Urothelium cell line (cell line): ENCODE data around the gene SHCBP1.
"Not testable (repeated sequence)": the region's sequence is repeated elsewhere in the genome, so short reads cannot be mapped to it uniquely, and the experiment has no call there.

Experiments
- DNase-seq: peaks from one replicate; pipeline ENCODE4 v3.0.0; 2011; ENCODE audit warnings: low spot score, mixed read lengths
- FAIRE-seq: peaks from 2 replicates; lab custom pipeline; 2011; peaks lifted over from hg19 to GRCh38; lab: Jason Lieb, UNC

Gene SHCBP1

DNA sequence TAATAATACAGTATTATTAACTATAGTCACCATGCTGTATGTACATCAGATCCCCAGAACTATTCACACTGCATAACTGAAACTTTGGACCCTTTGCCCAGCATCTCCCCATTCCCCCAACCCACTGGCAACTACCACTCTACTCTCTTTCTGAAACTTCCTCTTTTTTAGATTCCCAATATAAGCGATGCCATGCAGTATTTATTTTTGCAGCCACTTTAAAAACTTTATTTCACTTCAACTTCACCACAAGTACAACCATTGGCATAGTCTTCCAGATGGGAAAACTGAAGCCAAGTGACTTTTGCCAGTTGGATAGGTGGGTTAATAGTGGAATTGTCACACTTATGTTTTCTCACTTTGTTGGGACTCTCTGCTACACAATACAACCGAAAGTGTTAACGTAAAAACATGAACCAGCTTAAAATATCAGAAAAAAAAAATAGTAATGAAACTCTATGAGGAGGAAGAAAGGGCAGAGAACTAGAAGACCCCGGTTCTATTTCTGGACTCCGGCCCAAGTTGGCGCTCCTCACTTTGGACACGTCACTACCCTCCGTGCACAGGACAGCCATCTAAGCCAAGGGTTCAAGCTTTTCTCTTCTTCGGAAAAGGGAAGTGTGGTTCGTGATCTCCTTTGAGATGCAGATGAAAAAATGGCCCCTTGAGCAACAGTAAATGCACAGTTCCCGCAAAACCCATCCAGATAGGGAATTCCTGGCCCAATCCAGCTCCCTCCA, 743 bp downstream of the SHCBP1 start:
- DNase-seq (peak; percentile 30), FAIRE-seq (no peak)

DNA sequence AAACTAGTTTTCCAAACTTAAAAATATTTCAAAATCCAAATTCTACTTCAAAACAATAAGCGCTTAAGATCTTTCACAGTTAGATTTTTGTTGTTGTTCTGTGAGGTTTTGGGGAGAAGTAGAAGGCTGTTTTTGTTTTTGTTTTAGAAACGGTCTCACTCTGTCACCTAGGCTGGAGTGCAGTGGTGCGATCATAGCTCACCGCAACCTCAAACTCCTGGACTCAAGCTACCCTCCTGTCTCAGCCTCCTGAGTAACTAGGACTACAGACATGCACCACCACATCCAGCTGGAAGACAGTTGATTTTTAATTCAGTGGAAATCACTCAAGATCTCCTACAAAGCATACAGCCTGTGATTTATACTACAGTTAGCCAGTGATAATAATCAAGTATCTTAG, 2.7 kb downstream of the SHCBP1 start:
- FAIRE-seq: no peak
- DNase-seq: no peak

DNA sequence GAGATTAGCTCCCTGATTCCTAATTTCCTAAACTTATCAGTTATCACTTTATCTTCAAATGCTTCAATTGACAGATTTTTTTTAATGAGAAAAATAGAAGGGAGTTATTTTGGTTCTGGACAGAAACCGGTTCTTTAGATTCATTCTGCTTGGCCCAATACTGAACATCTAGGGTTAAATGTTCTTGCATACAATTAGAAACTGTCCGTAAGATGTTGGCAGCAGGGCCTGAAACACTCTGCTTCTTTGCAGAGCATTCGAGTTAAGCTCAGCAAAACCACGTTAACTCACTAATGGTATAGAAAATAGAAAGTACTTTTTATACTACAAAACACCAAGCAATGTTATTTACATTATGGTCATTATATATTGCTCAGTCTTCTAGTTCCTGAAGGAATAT, 7.2 kb downstream of the SHCBP1 start:
- FAIRE-seq (no peak), DNase-seq (no peak)

DNA sequence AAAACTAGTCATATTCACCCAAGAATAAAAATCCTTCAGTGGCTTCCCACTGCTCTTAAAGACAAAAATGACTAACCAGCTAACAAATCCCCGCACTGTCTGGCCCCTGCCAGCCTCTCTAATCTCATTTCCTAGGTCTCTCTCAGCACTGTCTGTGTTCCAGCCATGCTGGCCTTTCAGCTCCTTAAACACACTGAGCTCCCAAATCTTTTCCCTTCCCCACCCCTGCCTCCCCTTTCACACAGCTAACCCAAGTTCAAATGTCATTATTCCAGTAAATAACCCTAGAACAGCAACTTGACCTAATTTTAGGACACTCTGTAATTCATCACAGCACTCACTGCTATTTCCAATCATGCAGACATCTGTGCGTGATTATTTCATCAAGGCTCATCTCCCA, 7.8 kb downstream of the SHCBP1 start:
- DNase-seq (no peak), FAIRE-seq (no peak)

DNA sequence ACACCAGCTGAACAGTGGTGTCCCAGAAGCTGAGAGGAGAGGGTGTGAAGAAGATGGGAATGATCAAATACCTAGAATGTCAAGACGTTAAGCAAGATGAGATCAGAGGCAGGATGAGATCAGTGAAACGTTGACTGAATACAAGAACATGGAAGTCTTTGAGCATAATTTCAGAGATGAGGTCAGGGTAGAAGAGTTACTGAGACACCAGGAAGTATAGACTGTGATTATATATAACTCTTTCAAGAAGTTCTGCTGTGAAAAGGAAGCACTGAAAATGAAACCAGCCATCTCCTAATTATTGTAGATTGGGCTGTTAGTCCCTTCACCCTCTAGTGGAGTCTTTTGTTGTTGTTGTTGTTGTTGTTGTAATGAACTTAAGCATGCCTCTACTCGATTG, 9.1 kb downstream of the SHCBP1 start:
- no peak for FAIRE-seq
- no peak for DNase-seq

DNA sequence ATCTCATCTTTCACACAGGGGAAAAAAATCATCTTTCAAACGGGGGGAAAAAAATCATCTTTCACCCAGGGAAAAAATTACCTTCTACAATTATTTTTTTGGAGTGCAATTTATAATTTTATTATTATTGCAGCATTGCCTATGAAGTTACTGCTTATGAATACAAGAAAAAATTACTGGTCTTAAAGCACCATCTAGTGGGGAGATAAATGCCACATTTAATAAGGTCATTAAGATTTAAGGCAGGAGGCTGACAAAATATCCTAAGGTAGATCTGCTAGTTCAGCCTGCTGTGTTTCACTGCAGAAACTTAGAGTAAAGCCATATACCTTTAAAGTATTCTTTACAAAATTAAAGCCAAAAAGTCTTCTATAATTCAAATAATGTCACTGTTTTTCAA, 13.7 kb downstream of the SHCBP1 start:
- DNase-seq: no peak
- FAIRE-seq: no peak

DNA sequence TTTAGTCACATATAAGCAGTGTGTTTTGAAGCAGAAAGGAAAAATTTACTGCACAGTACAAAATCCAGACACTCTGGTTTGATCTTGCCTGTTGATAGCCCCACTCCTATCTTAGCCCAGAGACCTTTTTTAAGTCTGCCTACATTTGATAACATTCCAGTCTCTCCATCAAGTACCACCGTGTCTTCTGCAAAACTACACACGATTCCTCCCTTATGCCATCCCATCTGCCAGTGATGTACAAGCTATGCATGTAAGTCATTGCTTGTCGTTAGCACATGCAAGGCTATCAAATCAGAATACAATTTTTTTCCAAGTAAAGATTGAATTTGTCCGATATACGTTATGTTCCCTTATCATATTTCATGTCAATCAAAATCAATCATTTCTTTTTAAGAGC, 14.9 kb downstream of the SHCBP1 start:
- DNase-seq (no peak), FAIRE-seq (no peak)

DNA sequence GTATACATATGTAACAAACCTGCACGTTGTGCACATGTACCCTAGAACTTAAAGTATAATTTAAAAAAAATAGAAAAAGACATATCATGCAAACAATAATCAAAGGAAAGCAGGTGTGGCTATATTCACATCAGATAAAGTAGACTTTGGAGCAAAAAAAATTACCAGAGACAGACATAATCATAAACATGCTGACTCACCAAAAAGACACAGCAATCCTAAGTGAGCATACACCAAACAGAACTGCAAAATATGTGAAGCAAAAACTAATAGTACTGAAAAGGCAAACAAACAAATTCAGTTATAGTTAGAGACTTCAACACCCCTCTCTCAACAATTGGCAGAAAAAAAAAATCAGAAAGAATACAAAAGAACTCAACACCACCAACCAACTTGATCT, 29.9 kb downstream of the SHCBP1 start:
- FAIRE-seq (no peak), DNase-seq (no peak)

DNA sequence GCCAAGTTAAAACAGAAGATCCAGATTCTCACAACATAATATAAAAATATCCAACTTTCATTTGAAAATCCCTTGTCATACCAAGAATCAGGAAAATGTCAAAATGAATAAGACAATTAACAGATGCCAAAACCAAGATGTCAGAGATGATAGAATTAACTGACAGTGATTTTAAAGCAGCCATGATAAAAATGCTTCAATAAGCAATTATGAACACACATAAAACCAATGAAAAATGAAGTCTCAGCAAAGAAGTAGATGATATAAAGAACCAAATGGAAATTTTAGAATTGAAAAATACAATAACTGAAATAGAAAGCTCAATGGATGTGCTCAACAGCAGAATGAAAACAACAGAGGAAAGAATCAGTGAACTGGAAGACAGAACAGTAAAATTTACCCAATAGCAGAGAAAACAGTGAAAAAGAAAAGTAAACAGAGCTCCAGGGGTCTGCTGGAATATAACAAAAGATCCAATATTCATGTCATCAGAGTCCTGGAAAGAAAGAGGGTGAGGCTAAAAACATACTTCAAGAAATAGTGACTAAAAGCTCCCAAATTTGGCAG, 35.1 kb downstream of the SHCBP1 start:
- FAIRE-seq (no peak), DNase-seq (no peak)

DNA sequence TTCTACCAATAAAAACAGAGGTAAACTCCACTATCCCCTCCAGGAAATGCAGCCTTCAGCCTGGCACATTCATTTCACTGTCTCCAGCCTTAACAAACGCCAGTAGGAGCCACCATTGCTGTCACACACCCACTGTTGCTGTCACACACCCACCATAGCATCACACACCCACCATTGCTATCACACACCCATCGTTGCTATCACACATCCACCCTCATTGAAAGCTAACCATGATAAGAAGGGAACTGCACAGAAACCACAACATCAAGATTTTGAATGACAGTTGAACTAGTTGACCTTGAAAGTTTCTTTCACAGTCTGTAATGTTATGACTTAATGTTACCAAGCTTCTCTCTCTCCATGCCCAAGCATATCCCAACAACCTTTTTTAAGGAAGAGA, 38.1 kb downstream of the SHCBP1 start:
- DNase-seq (no peak), FAIRE-seq (no peak)

DNA sequence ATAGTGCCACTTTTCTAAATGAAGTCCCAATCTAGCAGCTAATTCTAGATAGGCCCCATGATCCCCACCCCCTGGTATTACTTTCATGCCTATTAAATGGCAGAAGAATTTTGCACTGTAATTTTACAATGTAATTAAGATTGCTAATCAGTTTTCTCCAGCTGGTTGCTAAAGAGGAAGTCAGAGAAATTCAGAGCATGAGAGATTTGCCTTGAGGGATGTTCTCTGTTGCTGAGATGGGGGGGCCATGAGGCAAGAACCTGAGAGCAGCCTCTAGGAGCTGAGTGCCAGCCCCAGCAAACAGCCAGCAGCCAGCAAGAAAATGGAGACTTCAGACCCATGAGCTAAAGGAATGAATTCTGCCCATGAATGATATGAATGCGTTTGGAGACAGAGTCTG, 38.9 kb downstream of the SHCBP1 start:
- DNase-seq (no peak), FAIRE-seq (no peak)

DNA sequence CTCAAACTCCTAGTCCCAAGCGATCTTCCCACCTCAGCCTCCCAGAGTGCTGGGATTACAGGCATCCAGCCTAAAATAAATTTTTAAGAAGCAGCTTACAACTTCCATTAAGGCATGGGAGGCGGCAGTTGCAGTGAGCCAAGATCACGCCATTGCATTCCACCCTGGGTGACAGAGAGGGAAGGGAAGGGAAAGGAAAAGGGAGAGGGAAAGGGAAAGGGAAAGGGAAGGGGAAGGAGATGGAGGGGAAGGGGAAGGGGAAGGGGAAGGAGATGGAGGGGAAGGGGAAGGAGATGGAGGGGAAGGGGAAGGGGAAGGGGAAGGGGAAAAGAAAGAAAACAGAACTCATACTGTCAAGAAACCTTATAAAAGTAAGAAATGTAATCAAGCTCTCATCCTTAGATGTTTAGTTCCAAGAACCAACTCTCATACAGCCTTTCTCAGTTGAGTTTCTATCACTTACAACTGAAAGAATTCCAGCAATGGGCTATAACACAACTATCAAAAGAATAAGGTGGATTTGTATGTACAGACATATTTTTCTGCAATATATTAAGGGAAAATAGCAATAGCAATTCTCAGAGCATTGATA, 43.1 kb downstream of the SHCBP1 start:
- no peak for DNase-seq
- no peak for FAIRE-seq

DNA sequence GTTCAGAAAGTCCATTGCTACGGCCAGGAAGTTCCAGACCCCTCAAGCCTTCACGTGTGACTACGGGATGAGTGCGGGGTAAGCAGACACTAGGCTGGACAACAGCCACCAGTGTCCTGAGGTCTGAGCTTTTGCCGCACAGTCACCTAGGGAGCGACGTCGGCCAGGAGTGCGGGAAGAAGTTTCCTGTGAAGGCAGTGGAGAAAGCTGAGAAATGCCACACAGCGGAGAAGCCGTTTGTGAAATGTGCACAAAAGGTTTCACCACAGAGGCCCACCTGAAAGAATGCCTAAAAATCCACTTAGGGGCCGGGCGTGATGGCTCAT, 47.4 kb downstream of the SHCBP1 start:
- DNase-seq: no peak
- FAIRE-seq: no peak

DNA sequence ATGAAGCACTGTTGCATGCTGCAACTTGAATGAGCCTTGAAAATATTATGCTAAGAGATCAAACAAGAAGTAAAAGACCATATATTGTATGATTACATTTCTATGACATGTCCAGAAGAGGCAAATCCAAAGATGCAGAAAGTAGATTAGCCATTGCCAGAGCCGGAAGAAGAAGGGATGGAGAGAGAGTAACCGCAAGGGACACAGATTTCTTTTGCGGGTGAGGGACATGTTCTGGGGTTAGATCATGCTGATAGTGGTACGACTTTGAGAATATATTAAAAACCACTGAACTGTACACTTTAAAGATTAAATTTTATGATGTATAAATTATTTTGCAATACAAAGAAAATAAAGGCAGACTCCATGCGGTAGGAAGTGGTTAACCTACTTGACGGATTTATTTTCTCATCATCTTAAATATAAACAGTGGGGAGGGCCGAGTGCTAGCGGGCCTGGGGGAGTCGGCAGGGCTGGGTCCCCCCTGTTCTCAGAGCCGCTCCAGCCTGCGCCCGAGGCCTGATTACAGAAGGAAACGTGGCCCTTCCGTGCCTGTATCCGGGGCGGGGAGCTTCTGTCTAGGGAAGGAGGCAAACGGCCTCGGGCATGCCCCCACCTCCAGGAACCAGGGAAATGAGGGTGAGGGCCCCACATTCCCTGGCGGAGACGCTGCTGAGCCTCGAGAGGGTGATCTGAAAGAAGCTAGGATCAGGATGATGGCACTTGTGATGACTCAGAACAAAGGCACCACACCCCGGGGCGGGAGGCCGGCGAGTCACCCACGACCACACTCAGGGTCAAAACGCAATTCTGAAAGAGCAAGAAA, 48.0 kb downstream of the SHCBP1 start:
- FAIRE-seq: no peak

DNA sequence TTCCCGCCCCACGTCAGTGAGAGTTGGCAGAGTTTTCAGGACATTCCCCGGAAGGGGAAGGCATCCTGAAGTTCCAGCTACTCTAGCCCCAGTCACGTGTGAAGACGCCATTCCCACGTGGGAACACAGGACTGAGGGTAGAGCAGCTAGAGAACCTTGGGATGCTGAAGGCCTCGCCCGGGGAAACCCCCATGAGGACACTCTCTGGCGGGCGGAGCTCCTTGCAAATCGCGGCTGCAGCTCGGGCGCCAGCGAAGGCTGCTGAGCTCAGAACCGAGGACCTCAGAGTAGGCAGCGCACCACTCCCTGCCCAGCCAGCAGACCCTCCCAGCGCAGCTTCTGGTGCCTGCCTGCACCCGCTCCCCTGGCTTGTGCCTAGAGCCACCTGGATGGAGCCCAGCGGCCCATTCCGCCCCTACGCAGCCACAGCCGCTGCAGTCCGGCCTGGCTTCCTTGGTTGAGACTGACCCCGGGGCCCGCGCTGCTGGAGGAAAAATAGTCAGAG, 51.9 kb downstream of the SHCBP1 start:
- FAIRE-seq (no peak), DNase-seq (no peak)

More for the DNA sequence above, 48.0 kb downstream of the SHCBP1 start:
- peak; percentile 70 for DNase-seq

DNA sequence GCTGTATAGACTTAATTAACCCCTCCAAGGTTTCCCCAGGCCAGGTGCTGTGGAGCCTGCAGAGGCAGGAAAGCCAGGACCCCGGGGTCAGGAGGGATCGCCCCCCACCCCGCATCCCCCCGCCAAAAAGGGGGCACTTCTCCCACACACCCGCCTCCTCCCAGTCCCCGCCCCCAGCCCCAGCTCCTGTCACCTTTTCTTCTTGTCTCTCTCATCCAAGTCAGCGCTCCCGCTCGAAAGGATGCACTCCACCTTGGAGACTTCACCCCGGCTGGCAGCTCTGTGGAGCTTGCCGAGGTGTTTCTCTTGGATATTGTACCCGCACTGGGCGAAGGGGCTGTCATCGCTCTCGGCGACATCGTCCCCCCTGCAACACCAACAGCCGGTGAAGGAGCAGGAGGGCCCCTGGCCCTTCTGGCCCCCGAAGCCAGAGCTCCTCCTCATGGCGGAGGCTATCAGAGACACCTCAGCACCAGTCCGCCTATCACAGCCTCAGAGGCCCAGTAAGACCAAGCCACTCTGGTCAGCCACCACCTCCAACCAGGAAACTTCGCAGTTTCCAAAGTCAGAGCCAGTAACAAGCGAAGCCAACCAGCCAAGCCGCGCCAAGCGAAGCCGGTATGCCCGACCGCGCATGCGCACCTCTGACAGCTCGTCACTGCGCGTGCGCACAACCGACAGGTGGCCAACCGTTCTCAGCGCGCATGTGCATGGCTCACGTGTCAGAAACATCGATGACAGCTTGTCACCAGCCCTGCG, 52.5 kb downstream of the SHCBP1 start:
- peak; percentile 56 for DNase-seq
- FAIRE-seq: no peak

DNA sequence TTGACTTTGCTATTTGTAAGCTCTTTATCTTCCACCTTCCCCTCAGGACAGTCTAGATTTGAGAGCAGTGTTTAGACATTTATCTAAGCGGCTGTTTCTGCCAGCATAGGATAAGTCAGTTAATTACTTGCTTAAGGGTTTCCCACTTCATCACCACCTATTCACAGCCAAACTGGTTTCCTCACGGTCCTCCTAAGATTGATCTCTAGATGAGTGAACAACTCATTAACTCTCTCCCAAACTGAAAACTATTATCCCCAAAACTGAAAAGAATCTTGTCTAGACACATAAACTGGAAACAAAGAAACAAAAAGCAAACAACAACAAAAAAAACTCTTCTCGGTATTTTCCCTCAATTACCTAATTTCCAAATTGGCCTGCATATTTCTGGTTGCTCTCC, 58.2 kb downstream of the SHCBP1 start:
- DNase-seq (no peak), FAIRE-seq (no peak)

DNA sequence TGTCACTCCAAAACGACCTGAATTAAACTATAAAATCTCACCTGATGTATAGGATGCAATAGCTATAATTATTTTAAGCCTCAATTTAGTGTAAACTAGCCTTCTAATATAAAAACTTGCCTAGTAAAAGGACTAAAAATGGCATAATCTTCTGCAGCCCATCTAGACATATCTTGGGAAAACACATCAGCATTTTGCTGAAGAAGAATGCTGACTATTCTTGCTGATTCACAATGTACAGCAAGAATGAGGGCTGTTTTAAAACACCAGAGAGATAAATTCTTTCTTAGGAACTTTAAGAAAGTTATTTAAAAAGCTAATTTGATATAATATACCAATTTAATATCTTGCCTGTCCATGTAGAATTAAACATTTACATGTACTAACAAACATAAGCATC, 63.2 kb downstream of the SHCBP1 start:
- DNase-seq: no peak
- FAIRE-seq: no peak

DNA sequence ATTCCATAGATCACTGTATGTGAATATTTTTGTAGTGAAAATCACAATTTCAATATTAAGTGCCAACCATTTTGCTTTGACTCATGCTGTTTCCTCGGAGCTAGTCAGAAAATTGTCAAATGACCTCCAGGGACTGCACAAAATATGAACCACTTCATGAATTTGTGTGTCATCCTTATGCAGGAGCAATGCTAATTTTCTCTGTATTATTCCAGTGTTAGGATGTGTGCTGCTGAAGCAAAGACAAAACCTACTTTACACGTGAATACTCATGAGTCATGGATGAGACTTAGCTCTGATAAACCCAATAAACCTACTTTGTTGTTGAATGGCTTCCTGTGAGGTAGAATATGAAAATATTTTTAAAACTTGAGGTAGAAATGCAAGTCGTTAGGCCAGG, 65.2 kb downstream of the SHCBP1 start:
- DNase-seq (no peak), FAIRE-seq (no peak)

DNA sequence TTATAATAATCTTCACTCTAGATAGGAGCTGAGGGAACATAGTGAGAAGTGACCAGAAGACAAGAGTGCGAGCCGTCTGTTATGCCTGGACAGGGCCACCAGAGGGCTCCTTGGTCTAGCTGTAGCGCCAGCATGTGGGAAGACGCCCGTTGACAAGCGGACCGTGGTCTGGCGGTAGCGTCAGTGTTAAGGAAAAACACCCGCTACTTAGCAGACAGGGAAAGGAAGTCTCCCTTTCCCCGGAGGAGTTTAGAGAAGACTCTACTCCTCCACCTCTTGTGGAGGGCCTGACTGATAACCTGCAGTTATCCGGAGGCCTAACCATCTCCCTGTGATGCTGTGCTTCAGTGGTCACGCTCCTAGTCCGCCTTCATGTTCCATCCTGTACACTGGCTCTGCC, 66.7 kb downstream of the SHCBP1 start:
- not testable (repeated sequence) for FAIRE-seq
- peak; percentile 43 for DNase-seq

DNA sequence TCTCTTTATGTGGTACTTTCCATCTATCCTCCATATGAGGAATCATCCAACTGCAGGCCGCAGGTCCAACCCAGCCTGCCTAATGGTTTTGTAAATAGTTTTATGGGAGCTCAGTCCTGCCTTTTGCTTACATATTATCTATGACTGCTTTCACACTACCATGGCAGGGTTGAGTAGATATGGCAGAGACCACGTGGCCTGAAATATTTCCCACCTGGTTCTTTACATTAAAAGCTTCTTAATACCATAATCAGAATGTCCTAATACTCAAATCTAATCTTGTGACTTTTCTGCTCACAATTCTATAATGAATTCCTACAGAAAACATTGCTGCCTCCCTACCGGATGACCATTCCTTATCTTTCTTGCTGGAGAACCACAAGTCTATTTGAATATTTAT, 71.7 kb downstream of the SHCBP1 start:
- no peak for DNase-seq
- no peak for FAIRE-seq
